Stimulated activated CD4-positive, alpha-beta T cell treated with anti-CD3 and anti-CD28 coated beads, Interleukin-12 subunit alpha, Interleukin-12 subunit beta, amount 100 ng/mL, for 24 hours (primary cell): ENCODE results near the gene EPC1.
A peak's percentile ranks its signal among the peaks of the same experiment; 100 is the strongest.
"Not testable (repeated sequence)": the region's sequence is repeated elsewhere in the genome, so short reads cannot be mapped to it uniquely, and the experiment has no call there.

ENCODE experiments used
- DNase-seq, 2 experiments: peaks; one replicate each; pipeline ENCODE4 v3.0.0-alpha.2; 2020; ENCODE audit warnings: low read depth in 2 of 2

Gene EPC1, protein sequence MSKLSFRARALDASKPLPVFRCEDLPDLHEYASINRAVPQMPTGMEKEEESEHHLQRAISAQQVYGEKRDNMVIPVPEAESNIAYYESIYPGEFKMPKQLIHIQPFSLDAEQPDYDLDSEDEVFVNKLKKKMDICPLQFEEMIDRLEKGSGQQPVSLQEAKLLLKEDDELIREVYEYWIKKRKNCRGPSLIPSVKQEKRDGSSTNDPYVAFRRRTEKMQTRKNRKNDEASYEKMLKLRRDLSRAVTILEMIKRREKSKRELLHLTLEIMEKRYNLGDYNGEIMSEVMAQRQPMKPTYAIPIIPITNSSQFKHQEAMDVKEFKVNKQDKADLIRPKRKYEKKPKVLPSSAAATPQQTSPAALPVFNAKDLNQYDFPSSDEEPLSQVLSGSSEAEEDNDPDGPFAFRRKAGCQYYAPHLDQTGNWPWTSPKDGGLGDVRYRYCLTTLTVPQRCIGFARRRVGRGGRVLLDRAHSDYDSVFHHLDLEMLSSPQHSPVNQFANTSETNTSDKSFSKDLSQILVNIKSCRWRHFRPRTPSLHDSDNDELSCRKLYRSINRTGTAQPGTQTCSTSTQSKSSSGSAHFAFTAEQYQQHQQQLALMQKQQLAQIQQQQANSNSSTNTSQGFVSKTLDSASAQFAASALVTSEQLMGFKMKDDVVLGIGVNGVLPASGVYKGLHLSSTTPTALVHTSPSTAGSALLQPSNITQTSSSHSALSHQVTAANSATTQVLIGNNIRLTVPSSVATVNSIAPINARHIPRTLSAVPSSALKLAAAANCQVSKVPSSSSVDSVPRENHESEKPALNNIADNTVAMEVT

DNA sequence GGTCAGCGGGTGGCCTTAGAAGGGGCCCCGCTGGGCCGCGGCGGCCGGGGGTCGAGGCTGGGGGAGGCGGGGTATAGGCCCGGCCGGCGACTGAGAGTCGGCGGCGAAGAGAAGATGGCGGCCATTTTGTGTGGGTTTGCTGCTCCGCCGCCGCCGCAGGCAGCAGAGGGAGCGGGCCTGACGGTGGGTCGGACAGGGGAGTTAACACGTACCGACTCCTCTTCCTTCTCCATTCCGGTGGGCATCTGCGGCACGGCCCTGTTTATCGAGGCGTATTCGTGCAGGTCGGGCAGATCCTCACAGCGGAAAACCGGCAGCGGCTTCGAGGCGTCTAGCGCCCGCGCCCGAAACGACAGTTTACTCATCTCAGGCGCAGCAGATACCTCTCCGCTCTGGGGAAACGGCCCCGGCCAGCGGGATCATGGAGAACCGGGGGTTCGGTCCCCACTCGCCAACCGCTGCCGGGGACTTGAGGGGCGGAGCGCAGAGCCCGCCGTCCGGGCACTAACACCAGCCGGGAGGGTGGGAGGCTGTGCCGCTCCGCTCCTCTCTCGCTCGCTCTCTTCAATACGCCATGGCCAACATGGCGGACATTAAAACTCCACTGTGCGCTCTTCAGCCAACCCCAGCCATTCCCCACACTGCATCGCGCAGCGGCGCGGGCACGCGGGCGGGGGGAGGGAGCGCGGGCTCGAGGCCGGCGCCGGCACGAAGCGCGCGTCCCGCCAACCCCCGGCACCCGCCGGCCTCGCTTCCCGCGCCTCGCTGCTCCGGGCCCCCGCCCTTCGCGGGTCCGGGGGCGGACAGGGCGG lies at the start of gene EPC1:
Gene EPC1, minus strand, starts transcription at position 608 of the 812 bp plus-strand sequence. Its CDS starts 243 bp downstream, at position 365.
- DNase-seq, result peak; percentile 73 to 74

DNA sequence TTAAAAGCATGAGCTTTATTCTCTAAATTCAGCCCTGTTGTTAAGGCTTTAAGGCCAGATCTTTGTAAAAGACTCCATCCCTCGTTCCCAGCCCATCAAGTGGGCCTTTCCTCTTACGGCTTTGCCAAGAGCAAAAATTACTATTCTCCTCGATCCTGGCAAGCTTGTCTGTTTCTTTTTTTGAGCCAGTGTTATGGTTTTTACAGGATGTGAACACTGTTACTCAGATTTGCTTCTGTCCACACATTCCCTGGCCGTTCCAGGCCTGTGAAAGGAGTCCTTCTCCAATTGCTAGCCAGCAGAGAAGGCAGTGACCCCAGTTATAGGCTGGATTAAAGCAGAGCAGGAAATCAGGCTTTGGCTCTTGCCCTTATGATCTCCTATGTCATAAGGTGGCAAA lies 47.0 kb upstream of the EPC1 start:
- DNase-seq, result no peak

DNA sequence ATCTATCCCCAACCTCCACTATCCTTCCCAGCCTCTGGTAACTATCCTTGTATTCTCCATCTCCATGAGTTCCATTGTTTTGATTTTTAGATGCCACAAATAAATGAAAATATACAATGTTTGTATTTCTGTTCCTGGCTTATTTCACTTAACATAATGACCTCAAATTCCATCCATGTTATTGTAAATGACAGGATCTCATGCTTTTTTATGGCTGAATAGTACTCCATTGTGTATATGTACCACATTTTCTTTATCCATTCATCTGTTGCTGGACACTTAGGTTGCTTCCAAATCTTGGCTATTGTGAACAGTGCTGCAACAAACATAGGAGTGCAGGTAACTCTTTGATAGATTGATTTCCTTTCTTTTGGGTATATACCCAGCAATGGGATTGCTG lies 45.3 kb upstream of the EPC1 start:
- DNase-seq, result not testable (repeated sequence)

DNA sequence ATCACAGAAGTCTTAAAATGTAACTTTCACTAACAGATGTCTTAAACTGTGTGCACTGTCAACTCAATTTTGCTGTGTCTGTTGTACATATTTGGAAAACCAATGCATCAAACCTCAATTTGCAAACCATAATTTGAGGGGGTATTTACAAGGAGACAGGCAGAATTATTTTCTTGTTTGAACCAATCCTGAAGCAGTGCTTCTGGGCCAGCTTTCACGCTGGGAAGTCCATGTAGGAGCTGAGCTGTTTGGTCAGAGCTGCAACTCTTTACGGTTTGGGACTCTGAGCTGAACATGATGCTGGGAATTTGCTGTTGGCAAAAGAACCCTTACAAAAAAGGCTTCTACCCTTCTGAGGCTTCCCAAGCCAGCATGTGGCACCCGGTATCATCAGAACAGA lies 43.2 kb upstream of the EPC1 start:
- DNase-seq, result no peak

DNA sequence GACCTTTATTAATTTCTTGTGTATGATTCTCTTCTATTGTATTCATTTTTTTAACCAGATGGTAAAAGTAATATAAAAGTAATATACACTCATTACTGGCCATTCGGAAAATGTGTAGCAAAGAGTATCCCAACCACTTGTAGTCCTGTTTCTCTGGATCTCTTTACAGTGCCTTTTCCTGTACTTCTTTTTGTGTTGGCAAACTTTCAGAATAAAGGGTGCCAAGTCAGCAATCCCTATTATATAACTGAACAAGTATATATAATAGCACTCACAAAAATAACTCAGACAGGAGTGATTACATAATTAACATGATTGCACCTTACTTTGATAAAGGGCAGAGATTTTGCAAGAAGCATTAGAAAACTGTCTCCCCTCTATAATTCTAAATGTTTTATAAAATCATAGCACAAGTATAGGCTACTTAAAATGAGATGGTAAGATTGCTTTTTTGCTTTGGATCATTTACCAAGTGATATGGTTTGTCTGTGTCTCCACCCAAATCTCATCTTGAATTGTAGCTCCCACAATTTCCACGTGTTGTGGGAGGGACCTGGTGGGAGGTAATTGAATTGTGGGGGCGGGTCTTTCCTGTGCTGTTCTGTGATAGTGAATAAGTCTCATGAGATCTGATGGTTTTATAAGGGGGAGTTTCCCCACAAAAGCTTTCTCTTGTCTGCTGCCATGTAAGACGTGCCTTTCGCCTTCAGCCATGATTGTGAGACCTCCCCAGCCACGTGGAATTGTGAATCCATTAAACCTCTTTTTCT lies 41.5 kb upstream of the EPC1 start:
- no peak for DNase-seq

DNA sequence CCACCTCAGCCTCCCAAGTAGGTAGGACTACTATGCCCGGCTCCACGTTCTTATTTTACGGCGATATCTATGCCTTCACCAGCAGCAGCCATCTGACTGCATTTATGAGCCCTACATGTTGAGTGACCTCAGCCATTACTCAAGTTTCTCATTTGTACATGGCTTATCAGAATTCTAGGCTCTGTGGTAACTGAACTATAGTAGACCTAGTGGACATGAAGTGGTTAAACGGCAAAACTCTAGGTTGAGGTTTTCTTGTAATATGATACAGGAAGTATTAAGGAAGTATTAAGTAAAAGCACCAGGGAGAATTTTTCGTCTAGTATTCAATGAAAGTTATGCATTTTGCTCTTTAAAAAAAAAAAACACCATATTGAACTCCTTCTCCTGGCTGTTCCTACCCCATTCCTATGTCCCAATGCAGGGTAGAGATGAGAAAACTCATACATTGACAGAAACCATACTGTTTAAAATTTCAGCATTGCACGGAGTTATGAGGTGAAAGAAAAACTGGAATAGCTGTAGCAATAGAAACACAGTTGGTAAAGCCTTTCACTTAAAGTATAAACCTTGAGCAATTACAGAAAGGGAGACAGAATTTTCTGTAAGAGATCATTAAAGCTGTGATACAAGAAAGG lies 39.8 kb upstream of the EPC1 start:
- DNase-seq, result no peak

DNA sequence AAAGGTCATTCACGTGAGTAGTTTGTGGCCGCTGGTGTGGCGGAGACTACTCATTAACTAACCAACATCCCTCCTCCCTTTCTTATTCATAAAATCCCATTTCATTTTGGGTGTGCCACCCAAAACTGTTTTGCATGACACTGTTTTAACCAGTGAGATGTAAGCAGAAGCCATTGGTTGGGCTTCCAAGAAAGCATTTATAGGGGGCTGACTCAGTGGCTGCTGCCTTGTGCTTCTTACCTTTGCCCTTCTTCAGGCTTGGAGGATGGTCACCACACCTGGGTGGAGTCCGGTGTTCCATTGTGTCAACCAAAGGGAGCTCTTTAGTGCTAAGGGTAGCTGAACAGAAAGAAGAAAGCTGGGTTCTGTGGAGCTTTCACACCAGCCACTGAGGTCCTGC lies 37.2 kb upstream of the EPC1 start:
- no peak for DNase-seq

DNA sequence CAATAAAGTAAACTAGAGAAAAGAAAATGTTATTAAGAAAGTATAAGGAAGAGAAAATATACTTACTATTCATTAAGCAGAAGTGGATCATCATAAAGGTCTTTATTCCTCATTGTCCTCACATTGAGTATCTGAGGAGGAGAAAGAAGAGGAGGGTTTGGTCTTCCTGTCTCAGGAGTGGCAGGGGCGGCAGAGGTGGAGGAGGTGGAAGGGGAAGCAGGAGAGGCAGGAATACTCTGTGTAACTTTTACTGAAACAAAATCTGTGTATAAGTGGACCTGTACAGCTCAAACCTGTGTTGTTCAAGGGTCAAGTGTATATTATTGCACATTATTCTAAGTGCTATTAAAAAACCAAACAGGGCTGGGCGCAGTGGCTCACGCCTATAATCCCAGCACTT lies 34.2 kb upstream of the EPC1 start:
- no peak for DNase-seq

DNA sequence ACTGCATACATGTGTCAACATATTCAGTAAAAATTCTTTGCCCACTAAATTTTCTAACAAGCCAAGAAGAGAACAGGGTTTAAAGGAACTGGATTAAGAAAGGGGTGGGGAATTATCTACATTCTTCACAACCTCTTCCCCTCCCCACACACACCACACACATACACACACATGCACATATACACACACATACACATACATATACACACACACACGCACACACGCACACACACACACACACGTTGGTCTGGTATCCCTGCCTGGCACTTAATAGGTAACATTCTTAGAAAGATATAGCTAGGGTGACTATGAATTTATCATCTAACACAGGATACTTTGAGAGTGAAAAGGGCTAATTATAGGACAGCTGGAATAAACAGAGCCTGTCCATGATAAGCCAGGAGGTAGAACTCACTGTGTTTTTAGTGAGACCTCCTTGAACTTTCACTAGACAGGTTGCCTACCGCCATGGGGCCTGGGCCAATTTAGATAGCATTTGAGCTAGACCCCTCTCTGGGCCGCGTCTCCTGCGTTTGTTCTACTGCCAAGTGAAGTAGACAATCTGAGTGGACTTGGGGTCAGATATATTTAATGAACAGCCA lies 33.1 kb upstream of the EPC1 start:
- DNase-seq, result no peak

DNA sequence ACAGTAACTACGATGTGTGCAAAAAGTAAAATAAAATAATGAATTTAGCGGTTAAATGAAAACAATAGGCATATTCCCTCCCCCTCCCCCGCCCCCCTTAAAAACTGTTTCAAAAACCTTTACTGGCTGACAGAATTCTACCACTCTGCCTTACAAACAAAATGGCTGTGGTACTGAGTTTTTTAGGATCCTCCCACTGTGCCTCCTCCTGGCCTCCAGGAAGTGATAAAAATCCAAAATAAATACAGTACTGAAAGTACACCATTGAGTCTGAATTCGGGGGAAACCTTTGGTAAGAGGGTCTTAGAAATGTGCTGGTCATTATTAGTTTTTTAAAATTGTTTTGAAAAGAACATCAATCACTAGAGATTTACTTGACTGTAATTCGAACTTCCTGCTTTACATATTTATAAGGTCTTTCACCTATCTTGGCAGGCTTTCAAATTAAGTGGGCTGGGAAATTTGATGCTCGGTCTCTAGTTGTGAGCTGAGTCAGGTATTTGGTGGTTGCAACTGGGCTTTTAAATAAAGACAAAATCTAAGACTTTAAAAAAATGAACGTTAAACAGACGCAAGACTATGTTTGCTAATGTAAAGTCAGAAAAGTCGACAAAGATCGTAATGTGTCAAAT lies 32.5 kb upstream of the EPC1 start:
- no peak for DNase-seq

DNA sequence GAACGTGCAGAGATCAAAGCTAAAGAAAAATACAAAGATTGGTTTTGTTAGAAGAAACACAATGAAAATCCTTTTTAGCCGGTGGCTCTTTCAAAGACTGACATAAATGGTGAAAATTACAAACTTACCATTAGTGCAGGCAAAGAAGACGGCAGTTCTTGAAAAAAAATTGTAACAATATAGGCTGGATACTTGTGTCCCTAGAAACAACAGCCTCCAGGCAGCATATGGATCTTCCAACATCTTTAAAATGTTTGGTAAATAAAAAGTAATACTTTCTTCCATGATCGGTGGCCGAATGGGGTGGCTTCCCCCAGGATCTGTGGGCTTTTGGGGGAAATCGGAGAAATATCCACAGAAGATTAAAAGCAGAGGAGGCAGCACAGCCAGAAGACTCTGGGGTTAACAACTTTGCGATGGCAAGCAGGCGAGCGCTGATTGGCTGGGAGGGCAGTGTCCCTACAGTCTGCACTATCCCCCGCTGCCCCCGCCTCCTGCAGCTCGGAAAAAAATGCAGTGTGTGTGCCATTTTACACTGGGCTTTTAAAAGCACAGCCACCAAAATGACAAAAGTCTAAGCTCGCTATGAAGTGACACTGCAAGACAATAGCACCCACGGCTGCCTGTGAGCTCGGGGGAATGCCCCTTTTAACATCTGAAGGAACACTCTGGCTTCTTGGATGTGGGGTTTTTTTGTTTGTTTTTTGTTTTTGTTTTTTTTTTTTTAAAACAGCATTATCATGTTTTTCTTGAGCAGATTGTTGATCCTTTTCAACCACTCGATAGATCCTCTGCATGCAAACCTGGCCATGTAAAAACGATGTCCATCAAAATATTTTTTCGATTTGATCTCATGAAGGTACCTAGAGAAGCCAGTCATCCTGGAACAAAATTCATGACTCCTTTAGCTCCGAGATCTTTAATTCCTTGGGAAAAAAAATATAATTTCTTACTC lies 31.7 kb upstream of the EPC1 start:
- DNase-seq, result peak; percentile 77 to 85

DNA sequence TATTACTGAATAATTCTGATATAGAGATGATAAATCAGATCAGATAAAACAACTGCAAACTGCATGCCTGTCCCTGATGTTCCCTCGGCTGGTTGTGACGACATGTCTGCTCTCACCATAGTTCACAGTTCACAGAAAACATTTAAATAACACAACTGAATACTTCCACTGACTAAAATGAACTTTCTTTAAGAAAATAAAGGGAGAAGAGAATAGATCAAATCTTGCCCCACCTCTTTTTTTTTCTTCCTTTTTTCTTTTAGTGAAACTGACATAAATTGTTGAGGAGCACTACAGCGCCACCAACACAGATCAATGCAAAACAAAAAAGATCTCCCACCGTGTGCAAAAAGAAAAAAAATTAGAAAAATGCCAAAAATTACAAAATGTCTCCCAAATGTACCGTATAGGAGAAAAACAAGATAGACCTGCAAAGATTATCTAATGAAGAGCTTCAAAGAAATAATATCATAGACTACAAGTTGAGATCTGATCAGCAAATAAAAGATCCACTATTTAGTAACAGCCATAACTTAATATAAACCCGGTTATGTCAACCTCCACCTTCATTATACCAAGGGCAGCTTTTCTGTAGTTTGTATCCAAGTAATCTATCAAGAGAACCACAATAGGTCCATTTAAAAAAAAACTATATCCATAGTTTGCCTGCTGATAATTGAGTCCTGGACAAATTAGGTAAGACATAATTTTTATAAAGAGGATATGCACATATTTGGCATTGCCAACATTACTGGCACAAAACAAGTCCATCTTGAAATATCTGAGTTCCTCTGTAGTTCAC lies 30.7 kb upstream of the EPC1 start:
- DNase-seq, result no peak

DNA sequence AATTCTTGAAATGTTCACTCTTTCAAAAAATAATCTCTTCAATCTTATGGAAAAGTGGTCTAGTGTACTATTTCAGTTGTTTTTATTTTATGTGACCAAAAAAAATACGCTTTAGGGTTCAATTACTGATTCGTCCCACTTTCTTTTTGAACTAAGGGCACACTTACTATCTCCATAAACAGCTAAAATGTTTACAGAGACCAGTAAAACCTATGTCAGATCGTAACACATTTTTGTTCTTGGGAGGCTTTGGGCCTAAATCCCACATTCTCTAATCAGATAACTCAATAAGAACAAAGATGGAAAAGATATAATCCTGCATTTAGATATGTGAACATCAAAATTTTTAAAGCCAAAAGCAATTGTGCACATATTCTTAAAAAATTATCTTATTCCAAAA lies 29.8 kb upstream of the EPC1 start:
- DNase-seq, result no peak

DNA sequence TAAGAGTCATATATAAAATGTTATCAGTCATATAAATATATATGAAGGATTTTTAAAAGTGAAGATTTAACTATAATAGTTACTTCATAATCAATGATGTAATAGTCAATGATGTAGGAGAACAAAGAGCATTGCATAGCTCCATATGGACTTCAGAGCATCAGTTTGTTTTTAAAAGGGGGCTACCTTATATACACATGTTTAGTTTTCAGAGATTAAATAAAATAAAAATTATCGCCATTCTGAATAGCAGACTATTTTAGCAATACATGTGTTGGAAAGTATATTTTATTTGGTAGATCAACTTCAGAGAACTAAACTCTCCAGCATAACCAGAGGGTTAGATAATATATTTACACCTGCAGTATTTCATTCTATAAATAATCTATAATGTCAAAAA lies 29.1 kb upstream of the EPC1 start:
- DNase-seq, result no peak

DNA sequence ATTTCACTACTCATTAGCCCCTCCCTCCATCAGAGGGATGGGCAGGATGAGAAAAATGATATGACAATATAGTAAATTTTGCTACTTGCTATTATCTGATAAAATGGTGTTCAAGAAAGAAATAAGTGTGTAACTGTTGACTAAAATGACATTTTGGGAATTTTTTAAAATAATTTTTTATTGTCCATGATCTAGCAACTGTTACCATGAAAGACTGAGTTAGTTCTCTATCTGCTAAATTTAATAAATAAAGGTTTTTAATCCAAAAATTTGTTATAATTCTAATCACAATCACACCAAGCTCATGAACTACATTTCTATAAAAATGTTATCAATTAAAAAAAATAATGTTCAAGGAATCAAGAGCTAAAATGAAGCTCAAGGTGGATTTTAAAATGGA lies 28.7 kb upstream of the EPC1 start:
- DNase-seq, result no peak

DNA sequence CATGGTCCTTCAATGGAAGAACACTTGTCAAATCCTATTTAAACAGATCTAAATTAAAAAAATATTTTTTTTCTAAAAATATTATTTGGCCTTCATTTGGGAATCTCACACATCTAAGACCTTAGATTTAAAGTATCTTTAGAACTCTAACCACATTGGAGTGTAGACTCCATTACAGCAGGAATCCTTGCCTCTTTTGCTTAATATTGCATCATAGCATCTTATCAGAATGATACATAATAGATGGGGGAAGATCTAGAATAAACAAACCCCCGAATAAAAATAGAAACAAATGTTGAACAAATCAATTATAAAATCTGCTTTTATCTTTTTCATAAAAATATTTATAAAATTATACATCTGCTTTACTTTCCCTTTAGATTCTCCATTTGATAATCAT lies 27.6 kb upstream of the EPC1 start:
- no peak for DNase-seq

DNA sequence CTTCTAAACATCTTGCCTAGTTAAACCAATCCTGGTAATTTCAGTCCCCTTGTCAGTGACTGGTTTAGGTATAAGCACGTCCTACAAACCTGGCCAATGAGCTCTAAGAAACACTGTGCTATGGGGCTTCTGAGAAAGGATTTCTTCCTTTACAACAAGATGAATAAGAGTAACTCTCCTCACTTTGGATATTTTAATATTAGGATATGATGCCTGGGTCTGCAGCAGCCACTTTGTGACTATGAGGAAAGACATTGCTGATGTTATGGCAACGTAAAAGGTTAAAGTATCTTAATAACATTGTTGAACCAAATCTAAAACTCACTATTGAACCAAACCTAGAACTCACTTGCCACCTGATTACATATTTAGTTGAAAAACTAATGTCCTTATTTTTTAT lies 26.5 kb upstream of the EPC1 start:
- no peak for DNase-seq

DNA sequence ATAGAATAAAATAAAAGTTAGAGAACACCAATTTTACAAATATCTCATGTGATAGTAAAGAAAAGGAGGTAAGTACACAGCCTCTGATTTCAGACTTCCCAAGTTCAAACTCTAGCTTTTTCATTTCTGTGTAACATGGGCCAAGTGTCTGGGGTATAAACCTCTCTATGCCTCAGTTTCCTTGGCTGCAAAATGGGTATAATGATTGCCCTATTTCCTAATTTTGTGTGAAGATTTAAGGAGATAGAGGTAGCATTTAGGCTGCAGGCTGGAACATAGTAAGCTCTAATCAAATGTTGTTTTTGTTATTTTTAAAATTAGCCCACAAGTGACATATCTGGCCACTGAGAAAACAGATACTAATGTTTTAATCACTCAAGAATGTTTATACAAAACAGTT lies 26.1 kb upstream of the EPC1 start:
- no peak for DNase-seq
